Skeletal muscle satellite cell (primary cell): Measurements from ENCODE around the gene ZNF639.

Experiments
- H3K27me3 ChIP-seq: 2 replicates; pipeline ENCODE4 v1.7.0; 2013; ENCODE audit warnings: low read length; ENCODE audit not compliant: control insufficient read depth, insufficient read depth
- H3K36me3 ChIP-seq: 2 replicates; pipeline ENCODE4 v1.7.0; 2013; ENCODE audit warnings: mild to moderate bottlenecking, control low read depth, low read length; ENCODE audit not compliant: insufficient read depth
- H3K4me1 ChIP-seq: 2 replicates; pipeline ENCODE4 v1.7.0; 2013; ENCODE audit warnings: low read length; ENCODE audit not compliant: control insufficient read depth, insufficient read depth
- H3K4me2 ChIP-seq: 2 replicates; pipeline ENCODE4 v1.7.0; 2013; ENCODE audit warnings: mild to moderate bottlenecking, low read length
- H3K4me3 ChIP-seq: 2 replicates; pipeline ENCODE4 v1.7.0; 2013; ENCODE audit warnings: low read length
- H3K9ac ChIP-seq: 2 replicates; pipeline ENCODE4 v1.7.0; 2013; ENCODE audit warnings: mild to moderate bottlenecking, low read depth, low read length, moderate library complexity
- H3K9me3 ChIP-seq: replicated peaks from 2 replicates; pipeline ENCODE4 v1.7.0; 2013; ENCODE audit warnings: mild to moderate bottlenecking, control low read depth, low read length

ZNF639 gene

GRCh38 chr3:179321668-179322285 is 1.1 kb upstream of the ZNF639 start:
- peaks cover 18% of the 10 kb centered on the region for H3K4me1 ChIP-seq
- H3K36me3 ChIP-seq = peaks cover 4% of the 10 kb centered on the region
- no peaks in the 10 kb centered on the region for H3K27me3 ChIP-seq
- peak overlapping the region; percentile 97 for H3K9ac ChIP-seq
- H3K4me2 ChIP-seq = peak overlapping the region; percentile 82
- peak overlapping the region; percentile 93 for H3K4me3 ChIP-seq
- no peaks in the 10 kb centered on the region for H3K9me3 ChIP-seq

DNA sequence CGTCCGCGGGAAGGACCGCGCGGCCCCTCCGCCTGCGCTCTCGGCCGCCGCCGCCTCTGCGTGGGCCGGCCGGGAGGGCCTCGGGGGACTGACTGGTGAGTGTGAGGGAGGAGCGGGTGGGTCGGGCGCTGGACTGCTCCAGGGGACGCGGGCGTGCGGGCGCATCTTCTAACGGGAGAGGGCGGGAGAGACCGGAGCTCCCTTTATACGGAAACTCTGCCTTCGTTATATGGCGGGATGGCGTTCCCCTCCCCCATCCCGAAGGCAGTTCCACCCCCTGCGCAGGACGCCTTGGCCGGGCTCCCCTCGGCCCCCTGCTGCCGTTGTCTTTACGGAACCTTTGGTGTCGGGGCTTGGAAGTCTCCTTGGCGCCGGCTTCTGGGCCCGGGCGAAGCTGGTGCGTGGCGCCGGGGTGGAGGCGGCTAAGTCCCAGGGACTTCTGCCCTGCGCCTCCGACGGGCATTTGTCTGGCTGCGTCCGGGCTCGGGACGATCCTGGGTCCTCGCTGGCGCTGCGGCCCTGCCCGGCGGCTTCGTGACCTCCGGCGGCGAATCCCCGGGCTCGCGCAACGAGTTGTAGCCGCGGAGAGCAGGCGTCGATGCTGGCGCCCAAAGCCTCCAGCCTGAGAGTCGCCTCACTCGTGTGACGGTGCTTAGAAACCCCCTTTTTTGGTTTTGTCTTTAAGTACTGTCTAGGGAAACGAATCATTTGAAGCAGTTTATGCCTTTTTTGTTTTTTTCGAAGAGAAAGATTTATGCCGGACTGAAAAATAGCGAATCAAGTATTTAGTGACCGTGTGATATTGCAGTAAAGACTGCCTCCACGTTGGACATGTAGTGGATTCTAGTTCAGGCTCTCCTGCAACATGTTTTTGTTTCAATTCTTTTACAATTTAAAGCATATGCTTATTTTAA is 623 bp downstream of the ZNF639 start:
- Histone ChIP-seq H3K4me3 (peak overlapping the region; percentile 93), H3K4me1 (peaks cover 18% of the 10 kb centered on the region), H3K9ac (peak overlapping the region; percentile 97)

DNA sequence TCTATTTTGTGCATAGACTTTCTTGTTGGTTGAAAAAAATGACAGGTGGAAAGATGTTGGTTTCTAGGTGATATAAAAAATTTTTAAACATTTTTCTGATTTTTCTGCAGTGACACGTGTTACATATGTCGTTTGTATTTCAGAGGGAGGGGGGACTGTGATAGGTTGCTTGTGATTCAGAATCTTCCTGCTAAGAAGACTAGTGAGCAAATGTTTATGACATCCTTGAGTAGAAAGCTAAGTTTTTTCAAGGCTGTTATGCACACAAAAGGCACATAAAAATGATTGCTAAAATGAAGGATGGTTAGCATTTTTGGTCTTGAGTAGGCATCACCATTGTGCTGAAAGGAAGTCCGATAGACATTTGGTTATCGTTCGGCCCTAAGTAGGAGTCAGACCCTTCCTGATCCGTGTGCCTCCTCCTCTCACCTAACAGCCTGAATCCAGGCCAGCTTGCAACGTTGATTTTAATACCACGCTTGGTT is 1.5 kb downstream of the ZNF639 start:
- no peaks in the 10 kb centered on the region for H3K9me3 ChIP-seq
- peak overlapping the region; percentile 82 for H3K4me2 ChIP-seq
- H3K4me1 ChIP-seq = peaks cover 18% of the 10 kb centered on the region
- no peaks in the 10 kb centered on the region for H3K27me3 ChIP-seq
- H3K4me3 ChIP-seq = peak overlapping the region; percentile 93
- peaks cover 16% of the 10 kb centered on the region for H3K36me3 ChIP-seq
- H3K9ac ChIP-seq = peak overlapping the region; percentile 97

More for the DNA sequence above, 623 bp downstream of the ZNF639 start:
- no peaks in the 10 kb centered on the region for H3K27me3 ChIP-seq
- no peaks in the 10 kb centered on the region for H3K9me3 ChIP-seq
- H3K4me2 ChIP-seq = peak overlapping the region; percentile 82
- peaks cover 11% of the 10 kb centered on the region for H3K36me3 ChIP-seq

DNA sequence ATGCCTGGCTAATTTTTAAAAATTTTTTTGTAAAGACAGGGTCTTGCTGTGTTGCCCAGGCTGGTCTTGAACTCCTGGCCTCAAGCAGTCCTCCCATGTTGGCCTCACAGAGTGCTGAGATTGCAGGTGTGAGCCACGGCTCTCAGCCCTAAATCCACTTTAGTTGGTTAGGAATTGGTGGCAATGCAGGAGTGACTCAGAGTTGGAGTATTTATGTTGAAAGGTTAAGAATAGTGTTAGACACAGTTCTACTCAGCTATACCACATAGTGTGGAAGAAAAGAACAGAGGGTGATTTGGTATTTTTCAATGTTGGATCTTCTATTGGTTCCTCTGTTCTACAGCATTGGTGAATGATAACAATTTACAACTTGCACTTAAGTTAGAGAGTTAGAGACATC is 7.6 kb downstream of the ZNF639 start:
- Histone ChIP-seq H3K4me1 (no peaks in the 10 kb centered on the region), H3K9ac (no peak overlapping the region), H3K27me3 (no peaks in the 10 kb centered on the region), H3K9me3 (no peaks in the 10 kb centered on the region), H3K4me2 (no peak overlapping the region), H3K36me3 (peaks cover 66% of the 10 kb centered on the region), H3K4me3 (no peak overlapping the region)

DNA sequence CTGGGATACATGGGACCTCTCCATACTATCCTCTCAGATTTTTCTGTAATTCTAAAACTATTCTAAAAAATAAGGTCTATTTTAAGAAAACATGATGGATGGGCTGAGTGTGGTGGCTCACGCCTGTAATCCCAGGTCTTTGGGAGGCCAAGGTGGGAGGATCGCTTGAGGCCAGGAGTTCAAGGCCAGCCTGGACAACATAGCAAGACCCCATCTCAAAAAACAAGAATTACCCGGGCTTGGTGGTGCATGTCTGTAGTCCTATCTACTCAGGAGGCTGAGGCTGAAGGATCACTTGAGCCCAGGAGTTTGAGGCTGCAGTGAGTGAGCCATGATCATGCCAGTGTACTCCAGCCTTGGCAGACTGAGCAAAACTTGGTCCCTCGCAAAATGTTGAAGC is 9.4 kb downstream of the ZNF639 start:
- peaks cover 74% of the 10 kb centered on the region for H3K36me3 ChIP-seq
- H3K9me3 ChIP-seq = no peaks in the 10 kb centered on the region
- H3K4me2 ChIP-seq = no peak overlapping the region
- H3K4me1 ChIP-seq = no peaks in the 10 kb centered on the region
- H3K27me3 ChIP-seq = no peaks in the 10 kb centered on the region
- no peak overlapping the region for H3K9ac ChIP-seq
- no peak overlapping the region for H3K4me3 ChIP-seq

GRCh38 chr3:179333084-179333483 is 10.3 kb downstream of the ZNF639 start:
- Histone ChIP-seq H3K4me3 (no peak overlapping the region), H3K36me3 (peaks cover 68% of the 10 kb centered on the region), H3K9ac (no peak overlapping the region), H3K4me1 (no peaks in the 10 kb centered on the region), H3K4me2 (no peak overlapping the region), H3K9me3 (no peaks in the 10 kb centered on the region), H3K27me3 (no peaks in the 10 kb centered on the region)

DNA sequence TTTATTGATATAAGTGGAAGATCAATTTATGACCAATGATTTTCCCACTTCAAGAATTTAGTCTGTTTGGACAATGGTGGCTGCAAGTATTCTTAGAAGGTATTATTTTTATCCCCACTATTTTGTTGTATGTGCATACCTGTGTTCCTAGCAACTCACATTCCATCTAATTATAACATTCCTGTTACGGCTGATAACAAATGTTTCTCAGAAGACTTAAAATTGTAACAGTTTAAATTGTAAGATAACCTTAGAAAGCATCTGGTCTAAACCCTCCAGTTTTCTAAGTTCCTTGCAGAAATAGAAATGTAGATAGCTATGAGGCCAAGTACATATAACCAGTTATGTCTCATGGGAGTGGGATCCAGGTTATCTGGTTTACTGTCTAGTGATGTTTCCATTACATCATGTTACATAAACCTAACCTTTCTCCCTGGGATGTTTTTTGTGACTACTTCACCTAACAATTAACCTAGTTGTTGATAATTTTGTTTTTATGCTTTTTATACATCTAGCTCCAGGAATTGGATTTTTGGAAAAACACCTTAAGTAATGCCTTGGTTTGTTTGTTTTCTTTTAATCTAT is 13.6 kb downstream of the ZNF639 start:
- Histone ChIP-seq H3K27me3 (no peaks in the 10 kb centered on the region), H3K4me1 (no peaks in the 10 kb centered on the region), H3K9me3 (no peaks in the 10 kb centered on the region), H3K4me2 (no peak overlapping the region), H3K36me3 (peaks cover 46% of the 10 kb centered on the region), H3K9ac (no peak overlapping the region), H3K4me3 (no peak overlapping the region)

GRCh38 chr3:179347345-179348194 is 24.7 kb downstream of the ZNF639 start, which contains the start of gene MFN1:
TSS of gene MFN1 (plus strand) at chr3:179347709. CDS start at chr3:179348852, 1,143 bp downstream.
- H3K4me3 ChIP-seq = peak within 1 kb of the TSS; percentile 92
- peaks cover 9% of the 10 kb centered on the region for H3K4me1 ChIP-seq
- no peaks in the 10 kb centered on the region for H3K9me3 ChIP-seq

DNA sequence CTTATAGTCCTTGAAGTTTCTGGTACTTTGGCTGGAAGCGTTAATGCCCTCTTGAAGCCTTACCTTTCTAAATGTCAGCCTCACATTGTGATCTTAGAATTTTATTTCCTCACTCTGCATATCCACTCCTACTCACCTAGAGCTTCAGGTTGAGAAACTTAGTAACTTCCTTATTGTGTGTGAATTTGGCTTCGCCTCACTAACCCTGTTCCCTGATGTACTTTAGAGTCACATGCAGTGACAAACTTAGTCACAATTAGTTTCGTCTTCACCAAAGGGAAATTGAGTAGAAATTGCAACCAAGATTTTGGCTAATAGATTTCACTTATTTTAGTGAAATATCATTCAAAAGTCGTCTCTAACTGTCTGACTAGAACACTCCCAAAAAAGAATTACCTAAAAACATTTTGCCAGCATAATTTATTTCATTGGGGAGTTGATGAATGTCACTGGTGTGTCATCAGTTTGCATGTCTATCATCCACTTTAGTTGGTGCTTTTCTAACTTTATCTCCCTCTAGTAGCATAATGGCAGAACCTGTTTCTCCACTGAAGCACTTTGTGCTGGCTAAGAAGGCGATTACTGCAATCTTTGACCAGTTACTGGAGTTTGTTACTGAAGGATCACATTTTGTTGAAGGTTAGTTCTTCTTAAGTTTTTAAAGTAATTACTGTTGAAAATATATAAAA is 25.6 kb downstream of the ZNF639 start:
- Histone ChIP-seq H3K4me2 (peak overlapping the region; percentile 87), H3K4me3 (peak overlapping the region; percentile 92), H3K36me3 (peaks cover 19% of the 10 kb centered on the region), H3K27me3 (no peaks in the 10 kb centered on the region), H3K9me3 (no peaks in the 10 kb centered on the region), H3K4me1 (peaks cover 9% of the 10 kb centered on the region), H3K9ac (peak overlapping the region; percentile 83)

More at GRCh38 chr3:179347345-179348194, 24.7 kb downstream of the ZNF639 start, which contains the start of gene MFN1:
- Histone ChIP-seq H3K9ac (peak within 1 kb of the TSS; percentile 83), H3K4me2 (peak within 1 kb of the TSS; percentile 87), H3K36me3 (peaks cover 18% of the 10 kb centered on the region), H3K27me3 (no peaks in the 10 kb centered on the region)

GRCh38 chr3:179355996-179356395 is 33.2 kb downstream of the ZNF639 start:
- Histone ChIP-seq H3K9me3 (no peaks in the 10 kb centered on the region), H3K36me3 (peaks cover 49% of the 10 kb centered on the region), H3K4me2 (no peak overlapping the region), H3K9ac (no peak overlapping the region), H3K4me3 (no peak overlapping the region), H3K4me1 (no peaks in the 10 kb centered on the region), H3K27me3 (no peaks in the 10 kb centered on the region)
